Middle frontal gyrus (tissue), 1 donor: ENCODE measurements around the gene ZG16B.

Experiments
- DNase-seq: peaks from one replicate; pipeline ENCODE4 v3.0.0-alpha.2; 2015; ENCODE audit warnings: low spot score; ENCODE audit errors: extremely low spot score

The ZG16B gene, protein sequence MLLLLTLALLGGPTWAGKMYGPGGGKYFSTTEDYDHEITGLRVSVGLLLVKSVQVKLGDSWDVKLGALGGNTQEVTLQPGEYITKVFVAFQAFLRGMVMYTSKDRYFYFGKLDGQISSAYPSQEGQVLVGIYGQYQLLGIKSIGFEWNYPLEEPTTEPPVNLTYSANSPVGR

GRCh38 chr16:2829501-2830354, at the start of gene ZG16B:
Gene ZG16B (plus strand): TSS chr16:2830303. CDS start chr16:2830442, 139 bp downstream.
- no peak for DNase-seq

DNA sequence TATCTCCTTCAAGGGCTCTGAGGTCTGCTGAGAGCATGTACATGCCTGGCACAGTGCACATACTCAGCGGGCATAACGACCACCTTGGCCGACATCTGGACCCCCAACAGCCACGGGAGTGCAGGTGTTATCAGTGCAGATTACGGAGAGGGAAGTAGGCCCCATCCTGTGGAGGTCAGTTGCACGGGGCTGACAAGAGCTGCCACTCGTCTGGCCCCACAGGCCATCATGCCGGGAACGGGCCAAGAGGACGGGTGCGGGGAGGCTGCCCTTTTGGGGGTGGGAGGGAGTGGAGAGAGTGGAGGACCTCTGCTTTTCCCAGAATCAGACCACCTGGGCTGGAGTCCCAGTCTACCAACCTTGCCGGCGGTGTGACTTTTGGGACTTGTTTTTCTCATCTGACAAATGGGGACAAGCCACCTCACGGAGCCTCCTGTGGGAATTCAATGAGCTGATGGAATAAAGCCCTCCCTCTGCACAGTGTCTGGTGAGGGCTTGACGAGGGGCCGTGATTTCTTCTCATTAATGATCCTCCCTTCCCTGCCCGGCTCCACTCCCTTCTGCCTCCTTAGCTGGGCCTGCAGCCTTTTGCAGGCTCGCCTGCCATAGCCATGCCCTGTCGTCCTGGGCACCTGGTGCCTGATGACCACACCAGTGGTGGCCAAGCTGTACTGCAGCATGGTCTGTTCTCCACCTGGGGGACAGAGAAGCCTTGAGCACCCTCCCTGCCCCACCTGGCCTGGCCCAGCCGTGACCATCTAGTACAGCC, 47.3 kb upstream of the ZG16B start:
- DNase-seq, result no peak

DNA sequence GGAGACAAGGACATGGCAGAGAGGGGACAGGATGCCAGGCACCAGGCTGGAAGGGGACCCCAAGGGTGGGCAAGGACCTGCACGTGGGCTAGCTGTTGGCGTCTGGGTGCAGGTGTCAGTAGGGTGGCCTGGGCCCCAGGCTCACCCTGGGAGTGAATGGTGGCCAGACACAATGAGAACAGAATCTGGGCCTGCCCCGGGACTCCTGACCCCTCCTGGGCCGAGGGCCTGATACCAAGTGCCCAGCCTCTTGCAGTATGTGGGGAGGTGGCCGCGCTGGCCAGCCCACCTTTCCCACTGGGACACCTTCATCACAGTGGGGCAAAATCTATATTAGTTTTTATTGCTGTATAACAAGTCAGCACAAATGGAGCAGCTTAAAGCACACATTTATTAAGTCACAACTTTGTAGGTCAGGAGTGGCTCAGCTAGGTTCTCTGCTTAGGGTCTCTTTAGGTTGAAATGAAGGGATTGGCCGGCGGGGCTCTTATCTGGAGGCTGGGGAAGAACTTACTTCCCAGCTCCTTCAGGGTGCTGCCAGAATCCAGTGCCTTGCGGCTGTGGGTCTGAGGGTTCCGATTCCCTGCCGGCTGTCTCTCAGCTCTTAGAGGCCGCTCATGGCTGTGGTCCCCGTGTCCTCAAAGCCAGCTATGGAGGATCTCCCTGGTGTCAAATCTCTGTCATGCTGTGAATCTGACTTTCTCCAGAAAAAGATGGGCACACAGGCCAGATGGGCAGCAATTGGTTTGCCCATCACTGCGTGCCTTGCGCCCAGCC, 46.3 kb upstream of the ZG16B start:
- no peak for DNase-seq

GRCh38 chr16:2784358-2785100, 45.6 kb upstream of the ZG16B start:
- DNase-seq, result no peak

DNA sequence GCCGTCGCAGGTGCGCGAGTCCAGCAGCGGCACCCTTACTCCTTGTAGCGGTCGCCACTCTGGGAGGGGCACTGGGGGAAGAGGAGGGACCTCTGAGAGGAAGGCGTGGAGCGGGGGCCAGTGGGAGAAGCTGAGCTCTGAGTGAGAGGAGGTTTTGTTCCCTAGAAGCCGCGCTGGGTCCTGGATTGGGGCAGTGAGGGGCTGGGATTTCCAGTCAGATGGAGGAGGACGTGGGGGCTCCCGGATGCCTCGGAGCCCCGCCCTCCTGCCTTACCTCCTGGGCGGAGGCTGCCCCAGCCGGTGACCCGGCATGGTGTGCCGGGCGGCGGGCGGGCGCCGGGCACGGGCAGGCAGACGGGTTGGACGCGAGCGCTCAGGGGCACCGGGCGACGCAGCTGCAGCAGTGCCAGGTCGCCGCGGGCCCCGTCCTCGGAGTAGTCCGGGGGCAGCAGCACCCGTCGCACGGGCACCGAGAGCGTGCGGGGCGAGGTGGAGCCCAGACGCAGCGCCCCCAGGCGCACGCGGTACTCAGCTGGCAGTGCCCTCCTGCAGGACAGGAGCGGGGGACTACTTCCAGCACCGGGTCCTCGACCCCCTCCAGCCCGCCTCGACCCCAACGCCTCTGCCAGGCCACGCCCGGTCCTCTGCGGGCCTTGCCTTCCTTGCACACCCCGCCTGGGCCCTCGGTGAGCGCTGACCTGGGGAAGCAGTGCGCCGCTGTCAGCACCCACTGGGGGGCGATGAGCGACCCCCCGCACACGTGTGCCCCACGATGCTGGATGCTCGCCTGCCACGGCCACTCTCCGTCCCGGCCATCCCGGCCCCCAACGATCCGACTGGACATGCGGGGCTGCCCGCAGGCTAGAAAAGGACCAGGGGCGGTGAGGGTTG, 44.8 kb upstream of the ZG16B start:
- no peak for DNase-seq

DNA sequence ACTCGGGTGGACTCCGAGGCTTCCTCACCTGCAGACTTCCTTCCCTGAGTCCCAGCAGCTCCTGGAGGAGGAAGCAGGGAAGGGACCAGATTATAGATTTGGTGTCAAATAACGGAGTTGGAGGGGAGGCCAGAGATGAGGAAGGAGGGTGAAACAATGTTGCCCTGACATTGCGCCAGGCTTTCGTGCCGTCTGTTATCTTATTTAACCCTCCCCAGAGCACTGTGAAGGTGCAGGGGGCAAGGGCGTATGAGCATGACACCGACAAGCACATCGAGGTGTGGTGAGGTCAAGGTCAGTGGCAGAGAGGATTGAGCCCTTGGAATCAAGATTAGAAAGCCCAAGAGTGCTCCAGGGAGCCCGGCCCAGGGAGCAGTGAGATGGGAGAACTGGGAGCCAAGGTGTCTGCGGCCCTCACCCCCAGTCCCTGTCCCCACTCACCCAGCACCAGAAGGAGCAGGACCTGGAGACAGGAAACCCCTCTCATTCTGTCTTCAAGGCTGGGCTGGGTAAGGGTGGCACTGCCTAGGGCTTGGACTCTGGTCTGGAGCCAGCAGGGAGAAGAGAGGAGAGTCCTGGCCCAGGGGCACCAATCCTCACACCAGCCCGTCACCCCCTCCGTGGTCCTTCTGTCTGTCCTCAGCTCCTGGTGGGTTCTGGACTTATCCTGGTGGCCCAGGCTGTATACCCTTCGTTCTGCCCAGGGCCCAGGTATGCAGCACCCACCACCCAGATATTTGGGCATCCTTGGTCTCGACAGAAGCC, 43.9 kb upstream of the ZG16B start:
- no peak for DNase-seq

DNA sequence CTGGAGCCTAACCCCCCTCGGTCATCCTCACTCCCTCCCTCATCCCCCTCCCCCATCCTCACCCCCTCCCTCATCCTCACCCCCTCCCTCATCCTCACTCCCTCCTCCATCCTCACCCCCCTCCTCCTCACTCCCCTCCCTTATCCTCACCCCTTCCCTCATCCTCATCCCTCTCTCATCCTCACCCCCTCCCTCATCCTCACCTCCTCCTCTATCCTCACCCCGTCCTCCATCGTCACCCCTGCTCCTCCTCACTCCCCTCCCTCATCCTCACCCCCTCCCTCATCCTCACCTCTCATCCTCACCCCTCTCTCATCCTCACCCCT, 43.3 kb upstream of the ZG16B start:
- DNase-seq, result no peak

DNA sequence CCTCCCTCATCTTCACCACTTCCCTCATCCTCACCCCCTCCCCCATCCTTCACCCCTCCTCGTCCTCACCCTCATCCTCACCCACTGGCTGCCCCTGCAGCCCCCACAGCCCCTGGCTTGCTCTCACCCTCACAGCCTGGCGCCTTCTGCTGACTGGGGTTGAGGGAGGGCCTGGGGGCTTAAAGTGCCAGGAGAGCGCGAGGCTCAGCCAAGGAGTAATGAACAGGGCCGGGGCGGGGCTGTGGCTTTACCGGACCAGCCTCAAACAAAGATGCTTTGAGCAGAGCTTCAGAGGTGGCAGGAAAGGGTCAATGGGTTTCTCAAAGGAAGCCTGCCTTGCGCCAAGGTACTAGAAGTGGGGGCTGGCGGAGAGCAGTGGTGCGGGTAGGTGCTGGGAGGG, 42.7 kb upstream of the ZG16B start, which contains the start of gene PRSS33:
TSS of gene PRSS33 (minus strand) at position 155 of the 400 bp plus-strand sequence. CDS start 1,013 bp downstream, outside the sequence.
- no peak for DNase-seq

DNA sequence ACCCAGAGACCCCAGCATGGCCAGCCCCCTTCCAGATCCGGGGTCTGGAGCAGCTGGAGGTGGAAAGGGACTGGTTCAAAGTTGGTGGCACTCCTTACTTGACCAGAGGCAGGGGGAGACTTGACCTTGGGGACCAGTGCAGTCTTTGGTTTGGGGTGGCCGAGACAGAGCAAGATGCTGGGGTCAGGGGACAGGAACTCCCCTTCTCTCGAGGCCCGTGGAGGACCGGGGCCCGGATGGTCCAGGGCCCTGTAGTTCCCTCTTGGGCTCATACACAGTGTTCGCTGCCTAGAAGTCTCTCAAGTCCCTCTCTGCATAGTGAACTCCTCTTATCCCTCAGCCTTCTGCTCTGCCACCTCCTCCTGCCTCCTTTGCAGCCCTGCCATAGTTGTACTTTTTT, 42.1 kb upstream of the ZG16B start:
- DNase-seq, result no peak

GRCh38 chr16:2790631-2791030, 39.5 kb upstream of the ZG16B start:
- DNase-seq, result no peak

GRCh38 chr16:2791174-2791573, 38.9 kb upstream of the ZG16B start:
- DNase-seq, result no peak

GRCh38 chr16:2792940-2793339, 37.2 kb upstream of the ZG16B start:
- no peak for DNase-seq

GRCh38 chr16:2795395-2796143, 34.5 kb upstream of the ZG16B start:
- no peak for DNase-seq

DNA sequence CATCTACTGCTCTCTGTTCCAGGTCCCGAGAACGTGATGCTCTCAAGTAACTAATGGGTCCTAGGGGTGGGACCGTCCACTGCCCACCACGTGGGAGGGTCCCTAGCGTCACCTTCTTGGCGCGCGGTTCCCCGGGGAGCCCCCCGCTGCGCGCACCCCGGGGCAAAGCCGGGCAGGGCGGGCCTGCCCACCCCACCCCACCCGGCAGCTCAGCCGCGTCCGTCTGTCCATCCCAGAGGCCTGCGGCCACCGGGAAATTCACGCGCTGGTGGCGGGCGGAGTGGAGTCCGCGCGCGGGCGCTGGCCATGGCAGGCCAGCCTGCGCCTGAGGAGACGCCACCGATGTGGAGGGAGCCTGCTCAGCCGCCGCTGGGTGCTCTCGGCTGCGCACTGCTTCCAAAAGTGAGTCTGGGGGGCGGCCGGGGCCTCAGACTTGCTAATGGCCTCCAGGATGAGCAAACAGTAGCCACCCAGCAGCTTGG, 31.3 kb upstream of the ZG16B start:
- DNase-seq, result no peak

DNA sequence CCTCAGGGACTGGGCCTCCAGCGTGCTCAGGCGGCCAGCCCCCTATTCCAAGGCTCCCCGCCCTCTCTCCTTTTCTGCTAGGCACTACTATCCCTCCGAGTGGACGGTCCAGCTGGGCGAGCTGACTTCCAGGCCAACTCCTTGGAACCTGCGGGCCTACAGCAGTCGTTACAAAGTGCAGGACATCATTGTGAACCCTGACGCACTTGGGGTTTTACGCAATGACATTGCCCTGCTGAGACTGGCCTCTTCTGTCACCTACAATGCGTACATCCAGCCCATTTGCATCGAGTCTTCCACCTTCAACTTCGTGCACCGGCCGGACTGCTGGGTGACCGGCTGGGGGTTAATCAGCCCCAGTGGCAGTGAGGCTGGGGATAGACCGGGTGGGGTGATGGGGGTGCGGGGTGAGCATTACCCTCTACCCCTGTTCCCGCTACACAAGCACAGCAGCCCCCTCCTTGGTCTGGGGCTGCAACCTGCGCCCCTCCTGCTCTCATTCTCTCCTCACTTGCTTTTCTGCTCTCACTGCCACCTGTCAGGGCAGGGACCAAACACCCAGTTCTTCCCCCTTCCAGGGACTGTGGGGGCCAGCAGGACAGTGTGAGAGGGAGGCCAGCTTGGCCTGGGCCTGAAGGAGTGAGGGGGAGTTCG, 30.8 kb upstream of the ZG16B start:
- no peak for DNase-seq

- DNase-seq, result no peak
Measured at GRCh38 chr16:2799859-2800226, 30.3 kb upstream of the ZG16B start.

DNA sequence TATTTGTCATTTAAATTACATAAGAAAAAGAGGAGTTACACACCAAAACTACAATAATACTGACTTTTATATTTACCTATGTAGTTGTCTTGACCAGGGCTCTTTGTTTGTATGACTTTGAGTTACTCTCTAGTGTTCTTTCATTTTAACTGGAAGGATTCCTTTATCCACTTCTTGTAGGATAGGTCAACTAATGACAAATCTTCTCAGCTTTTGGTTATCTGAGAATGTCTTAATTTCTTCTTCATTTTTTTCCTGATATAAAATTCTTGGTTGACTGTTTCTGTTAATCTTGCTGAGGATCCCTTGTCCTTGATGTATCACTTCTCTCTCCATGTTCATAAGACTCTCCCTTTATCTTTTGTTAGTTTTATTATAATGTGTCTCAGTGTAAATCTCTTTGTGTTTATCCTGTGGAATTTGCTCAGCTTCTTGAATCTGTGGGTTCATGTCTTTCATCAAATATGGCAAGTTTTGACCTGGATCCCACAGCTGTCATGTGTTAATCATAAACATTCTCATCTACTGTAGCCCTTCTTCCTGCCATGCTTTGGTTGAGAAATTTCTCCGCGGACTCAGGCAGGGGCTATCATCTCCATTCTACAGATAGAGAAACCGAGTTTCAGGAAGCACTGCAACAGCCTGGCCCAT, 26.4 kb upstream of the ZG16B start:
- no peak for DNase-seq
